BJ (cell line): ENCODE measurements around the gene TMEM114. TPM values are rescaled to one million over a fixed set of nuclear protein-coding genes. Genes with fewer than 3 reads are reported as not detected.

Experiments
- CTCF ChIA-PET: fragments of 350-600 bp; formaldehyde crosslinking; extraction: SDS; loops from one replicate; lab custom pipeline; 2021; ENCODE audit warnings: antibody characterized with exemption, inconsistent platforms; lab: Yijun Ruan, JAX
- POLR2A ChIA-PET: fragments of 300-600 bp; sonication (Branson Sonifier 250); formaldehyde crosslinking; extraction: SDS; loops from one replicate; lab custom pipeline; 2021; ENCODE audit warnings: antibody characterized with exemption; lab: Charles Lee
- DNase-seq: peaks from one replicate; pipeline ENCODE4 v3.0.0-alpha.2; 2011; ENCODE audit warnings: low read depth
- H3K27me3 ChIP-seq: 2 replicates; pipeline ENCODE4 v1.6.0; 2011; ENCODE audit warnings: low read length; ENCODE audit not compliant: control insufficient read depth, insufficient read depth
- H3K36me3 ChIP-seq: 2 replicates; pipeline ENCODE4 v1.5.1; 2011; ENCODE audit warnings: low read length; ENCODE audit not compliant: control insufficient read depth, insufficient read depth
- H3K4me3 ChIP-seq: 2 replicates; pipeline ENCODE4 v1.5.1; 2011; ENCODE audit warnings: low read depth, mild to moderate bottlenecking, control low read depth, low read length
- polyA minus RNA-seq: library from RNA; depleted of rRNA, polyadenylated mRNA; stranded (reverse); fragments of >200 nt; gene quantifications from 2 replicates; pipeline ENCODE4 v1.2.3, GENCODE V29; 2011; rRNA and poly(A)+ RNA removed
- polyA plus RNA-seq: library from polyadenylated mRNA; depleted of rRNA; stranded (reverse); fragments of >200 nt; gene quantifications from 2 replicates; pipeline ENCODE4 v1.2.3, GENCODE V29; 2011; rRNA removed
- TF ChIP-seq, protein P1 (sequence below): IDR thresholded peaks from 2 replicates; pipeline ENCODE4 v1.5.1; 2011; ENCODE audit warnings: low read depth, mild to moderate bottlenecking, control low read depth, inconsistent platforms, low read length, moderate library complexity; ENCODE audit not compliant: insufficient read depth

TMEM114 gene
- polyA plus RNA-seq (not detected in 2 replicates), polyA minus RNA-seq (not detected in 2 replicates)

DNA sequence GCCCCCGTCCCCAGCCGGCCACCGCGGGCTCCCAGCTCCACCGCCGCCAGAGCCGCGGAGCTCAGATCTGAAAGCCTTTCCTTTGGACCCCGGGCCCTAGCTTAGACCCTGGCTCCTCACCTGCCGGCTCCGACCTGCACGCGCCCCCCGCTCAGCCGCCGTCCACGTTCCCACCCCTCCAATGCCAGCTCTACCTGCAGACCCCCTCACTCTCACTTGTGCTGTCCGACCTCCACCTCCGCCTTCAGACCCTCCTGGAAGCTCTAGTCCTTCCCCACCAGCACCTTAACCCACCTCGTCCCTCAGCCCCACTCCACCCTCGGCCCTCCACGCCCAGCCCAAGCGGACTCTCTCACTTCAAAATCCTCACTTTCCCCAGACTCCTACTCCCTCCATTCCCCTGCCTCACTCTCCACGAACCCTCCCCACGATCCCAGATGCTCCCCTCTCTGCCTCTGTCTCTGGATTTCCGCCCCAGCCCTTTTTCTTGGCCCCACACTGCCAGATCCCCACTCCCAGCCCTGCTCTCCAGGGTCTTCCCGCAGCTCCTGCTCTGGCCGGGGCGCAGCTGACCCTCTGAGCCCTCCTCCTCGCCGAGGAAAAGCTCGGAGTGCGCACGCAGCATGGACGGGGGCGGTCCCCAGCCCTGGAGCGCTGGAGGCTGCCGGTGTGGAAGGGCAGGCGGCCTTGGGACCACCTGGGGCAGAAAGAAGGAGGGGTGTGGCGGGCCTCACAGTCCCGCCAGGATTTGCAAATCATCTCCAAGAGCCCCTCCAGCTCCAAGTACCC lies at the start of gene TMEM114:
Gene TMEM114 (minus strand): TSS at position 612 of the 789 bp plus-strand sequence. CDS start 673 bp downstream, outside the sequence.
- TF ChIP-seq, protein P1, sequence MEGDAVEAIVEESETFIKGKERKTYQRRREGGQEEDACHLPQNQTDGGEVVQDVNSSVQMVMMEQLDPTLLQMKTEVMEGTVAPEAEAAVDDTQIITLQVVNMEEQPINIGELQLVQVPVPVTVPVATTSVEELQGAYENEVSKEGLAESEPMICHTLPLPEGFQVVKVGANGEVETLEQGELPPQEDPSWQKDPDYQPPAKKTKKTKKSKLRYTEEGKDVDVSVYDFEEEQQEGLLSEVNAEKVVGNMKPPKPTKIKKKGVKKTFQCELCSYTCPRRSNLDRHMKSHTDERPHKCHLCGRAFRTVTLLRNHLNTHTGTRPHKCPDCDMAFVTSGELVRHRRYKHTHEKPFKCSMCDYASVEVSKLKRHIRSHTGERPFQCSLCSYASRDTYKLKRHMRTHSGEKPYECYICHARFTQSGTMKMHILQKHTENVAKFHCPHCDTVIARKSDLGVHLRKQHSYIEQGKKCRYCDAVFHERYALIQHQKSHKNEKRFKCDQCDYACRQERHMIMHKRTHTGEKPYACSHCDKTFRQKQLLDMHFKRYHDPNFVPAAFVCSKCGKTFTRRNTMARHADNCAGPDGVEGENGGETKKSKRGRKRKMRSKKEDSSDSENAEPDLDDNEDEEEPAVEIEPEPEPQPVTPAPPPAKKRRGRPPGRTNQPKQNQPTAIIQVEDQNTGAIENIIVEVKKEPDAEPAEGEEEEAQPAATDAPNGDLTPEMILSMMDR, result no peak
- ChIA-PET CTCF (interaction anchor here (1.2 kb wide), 1 partner anchor 15 kb away, joined by 3 read pairs; no protein-coding TSS in a partner anchor), POLR2A (no interaction called here)
- peaks cover 16% of the 10 kb centered on the region for H3K27me3 ChIP-seq
- no peak for DNase-seq
- H3K36me3 ChIP-seq, result no peaks in the 10 kb centered on the region
- H3K4me3 ChIP-seq, result no peak within 1 kb of the TSS

DNA sequence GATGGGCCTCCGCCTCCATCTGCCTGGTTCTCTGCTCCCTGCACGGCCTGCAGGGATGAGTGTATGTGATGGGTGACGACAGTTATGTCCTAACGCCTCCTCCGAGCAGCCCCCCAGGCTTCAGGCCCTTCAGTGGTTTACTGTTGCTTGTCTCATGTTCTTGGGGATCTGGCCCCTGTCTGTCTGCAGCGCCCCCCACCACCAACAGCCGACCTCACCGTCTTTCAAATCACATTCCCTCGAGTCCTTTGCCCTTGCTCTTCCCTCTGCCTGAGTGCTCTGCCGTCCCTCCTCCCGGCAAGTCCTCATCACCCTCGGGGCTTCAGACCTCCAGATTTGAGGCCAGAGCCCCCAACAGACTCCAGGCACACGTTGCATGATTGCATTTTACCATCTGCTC lies 49.4 kb upstream of the TMEM114 start:
- TF ChIP-seq, protein P1, result no peak
- ChIA-PET CTCF (no interaction called here), POLR2A (no interaction called here)
- DNase-seq, result no peak
- Histone ChIP-seq H3K36me3 (peaks cover 43% of the 10 kb centered on the region), H3K27me3 (no peaks in the 10 kb centered on the region), H3K4me3 (no peak overlapping the region)

DNA sequence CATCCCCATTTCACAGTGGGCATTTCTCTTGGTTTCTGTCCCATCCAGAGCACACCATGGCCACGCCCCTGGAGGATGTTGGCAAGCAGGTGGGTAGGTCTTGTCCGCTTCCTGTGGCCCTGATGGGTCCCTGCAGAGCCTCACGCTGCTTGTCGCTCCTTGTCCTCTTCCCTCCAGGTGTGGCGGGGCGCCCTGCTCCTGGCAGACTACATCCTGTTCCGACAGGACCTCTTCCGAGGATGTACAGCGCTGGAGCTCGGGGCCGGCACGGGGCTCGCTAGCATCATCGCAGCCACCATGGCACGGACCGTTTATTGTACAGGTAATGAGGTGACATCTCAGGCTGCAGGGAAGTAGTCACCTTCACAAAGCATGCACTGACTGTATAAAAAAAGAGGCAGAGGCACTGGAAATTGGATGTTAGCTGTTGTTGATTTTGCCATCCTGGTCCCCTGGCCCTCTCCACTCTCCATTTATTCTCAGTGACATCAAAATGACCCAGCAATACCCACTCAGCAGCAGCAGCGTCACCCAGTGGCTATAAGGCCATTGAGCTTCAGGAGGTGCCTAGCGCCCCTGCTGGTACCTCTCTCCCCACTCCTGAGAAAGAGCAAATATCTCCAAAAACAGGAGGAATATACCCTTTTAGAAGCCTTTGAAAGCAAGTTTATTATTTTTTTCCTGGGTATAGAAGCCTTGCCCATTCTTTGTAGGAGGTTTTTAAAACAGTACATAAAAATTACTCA lies 44.9 kb upstream of the TMEM114 start:
- H3K27me3 ChIP-seq, result no peaks in the 10 kb centered on the region
- TF ChIP-seq, protein P1, result peak; percentile 60
- peaks cover 41% of the 10 kb centered on the region for H3K36me3 ChIP-seq
- H3K4me3 ChIP-seq, result no peak overlapping the region
- POLR2A ChIA-PET, result interaction anchor here (0.9 kb wide), 1 partner anchor 13 kb away, joined by 3 read pairs; no protein-coding TSS in a partner anchor
- CTCF ChIA-PET, result interaction anchor here (1.0 to 2.5 kb wide), 5 partner anchors 8 to 245 kb away, joined by 3 to 15 read pairs (median 4); no protein-coding TSS in a partner anchor
- no peak for DNase-seq

DNA sequence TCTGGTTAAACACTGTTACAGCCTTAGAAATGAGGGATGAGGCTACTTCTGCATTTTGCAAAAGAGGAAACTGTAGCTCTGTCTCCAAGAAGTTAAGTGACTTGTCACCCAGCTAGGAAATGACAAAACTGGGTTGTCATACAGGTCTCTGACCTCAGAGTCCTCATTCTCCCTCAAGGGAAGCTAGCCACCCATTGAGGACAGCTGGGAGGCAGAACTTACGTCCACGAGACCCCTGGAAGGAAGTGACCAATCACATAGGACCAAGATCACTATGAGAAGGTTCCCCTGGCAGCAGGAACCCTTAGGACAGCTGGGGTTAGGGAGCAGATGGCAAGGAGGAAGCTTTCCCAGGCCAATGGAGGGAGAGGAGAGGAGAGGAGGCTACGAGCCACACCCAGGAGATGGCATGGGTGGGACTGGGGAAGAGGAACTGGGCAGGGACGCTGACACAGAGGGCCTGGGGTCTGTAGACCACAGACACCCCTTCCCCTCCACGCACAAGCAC lies 42.4 kb upstream of the TMEM114 start:
- H3K36me3 ChIP-seq, result peaks cover 46% of the 10 kb centered on the region

More for the DNA sequence above, 42.4 kb upstream of the TMEM114 start:
- CTCF ChIA-PET, result interaction anchor here (1.0 kb wide), 1 partner anchor 9 kb away, joined by 3 read pairs; no protein-coding TSS in a partner anchor
- H3K4me3 ChIP-seq, result no peak overlapping the region
- no peak for DNase-seq
- TF ChIP-seq, protein P1, result no peak
- POLR2A ChIA-PET, result no interaction called here
- H3K27me3 ChIP-seq, result no peaks in the 10 kb centered on the region
